K562 (cell line): Measurements from ENCODE around the gene ABCF3. TPM values are rescaled to one million over a fixed set of nuclear protein-coding genes. Genes with fewer than 3 reads are reported as not detected.

ENCODE experiments used
- ATAC-seq: fragments of 200-7000 bp; cut with Tn5 transposase; 3 replicates; pipeline ENCODE4 v1.9.1; 2020; ENCODE audit warnings: moderate library complexity
- BruUV-seq: library from RNA; stranded (reverse); fragments of 400-500 nt; replicated peaks from 2 replicates; lab custom pipeline; 2021; lab: Mats Ljungman, UMichigan
- CTCF ChIA-PET: fragments of 300-600 bp; formaldehyde crosslinking; extraction: SDS; loops from one replicate; lab custom pipeline; 2021; ENCODE audit warnings: low intra/inter-chr PET ratio; lab: Yijun Ruan, JAX
- POLR2A ChIA-PET: fragments of 300-600, 350-650 bp; sonication (Branson Sonifier 250); formaldehyde crosslinking; extraction: SDS; loops from one replicate; lab custom pipeline; 2021; ENCODE audit warnings: antibody characterized with exemption, inconsistent platforms; lab: Yijun Ruan, JAX
- DNase-seq, 4 experiments: peaks; one replicate each; pipeline versions ENCODE4 v3.0.0 to v3.0.0-alpha.2; 2011 to 2018; ENCODE audit warnings: low spot score in 3 of 4, mixed read lengths in 3 of 4; ENCODE audit errors: extremely low read depth in 1 of 4
- FAIRE-seq: peaks from 2 replicates; lab custom pipeline; 2011; peaks lifted over from hg19 to GRCh38; lab: Jason Lieb, UNC
- H2AFZ ChIP-seq: 2 replicates; pipeline ENCODE4 v1.6.0; 2011; ENCODE audit warnings: low read depth, low read length, control low read depth, inconsistent platforms
- H3K27ac ChIP-seq: fragments of 200-600 bp; 3 replicates; pipeline ENCODE4 v1.8.0; 2011; ENCODE audit warnings: low read depth, mild to moderate bottlenecking, control low read depth, inconsistent platforms, low read length, moderate library complexity, mixed read lengths; ENCODE audit errors: extremely low read depth
- H3K27me3 ChIP-seq, 2 experiments: fragments of 300-600 bp in 1 of 2; 2 replicates in 1 of 2; 3 replicates in 1 of 2; pipeline versions ENCODE4 v1.6.0 to v1.8.0; 2011; ENCODE audit warnings: inconsistent platforms in 2 of 2, low read length in 2 of 2, mild to moderate bottlenecking in 1 of 2, mixed read lengths in 1 of 2, moderate library complexity in 1 of 2; ENCODE audit not compliant: control insufficient read depth in 2 of 2, insufficient read depth in 2 of 2
- H3K36me3 ChIP-seq: fragments of 300-600 bp; 3 replicates; pipeline ENCODE4 v1.8.0; 2011; ENCODE audit warnings: mild to moderate bottlenecking, low read length, inconsistent platforms; ENCODE audit not compliant: control insufficient read depth, insufficient read depth
- H3K4me1 ChIP-seq, 2 experiments: fragments of 200-600 bp in 1 of 2; replicated peaks in 1 of 2; 2 replicates in 1 of 2; 3 replicates in 1 of 2; pipeline versions ENCODE4 v1.5.1 to v1.8.0; 2011; ENCODE audit warnings: inconsistent platforms in 2 of 2, low read length in 2 of 2, mild to moderate bottlenecking in 1 of 2, mixed read lengths in 1 of 2, moderate library complexity in 1 of 2; ENCODE audit not compliant: control insufficient read depth in 2 of 2, insufficient read depth in 2 of 2
- H3K4me2 ChIP-seq: 2 replicates; pipeline ENCODE4 v1.6.1; 2011; ENCODE audit warnings: low read length, control low read depth, inconsistent platforms, mixed read lengths; ENCODE audit not compliant: insufficient read depth
- H3K4me3 ChIP-seq: fragments of 200-600 bp; sonication (generic), shearing (Covaris generic); 2 replicates; pipeline ENCODE4 v1.5.1; 2016; ENCODE audit warnings: control low read depth, inconsistent platforms
- H3K79me2 ChIP-seq: fragments of 200-600 bp; 3 replicates; pipeline ENCODE4 v1.8.0; 2011; ENCODE audit warnings: low read length, inconsistent platforms; ENCODE audit not compliant: control insufficient read depth, insufficient read depth
- H3K9ac ChIP-seq, 2 experiments: 2 replicates each; pipeline versions ENCODE4 v1.6.0 to v1.6.1; 2011; ENCODE audit warnings: low read depth in 2 of 2, low read length in 2 of 2, control low read depth in 1 of 2, inconsistent platforms in 1 of 2, mild to moderate bottlenecking in 1 of 2, mixed read lengths in 1 of 2; ENCODE audit not compliant: insufficient read depth in 1 of 2
- H3K9me1 ChIP-seq: one replicate; pipeline ENCODE4 v1.6.0; 2011; ENCODE audit warnings: inconsistent platforms, mild to moderate bottlenecking, low read length, moderate library complexity; ENCODE audit not compliant: control insufficient read depth, insufficient read depth
- H3K9me3 ChIP-seq: replicated peaks from 2 replicates; pipeline ENCODE4 v1.5.1; 2011; ENCODE audit warnings: low read depth, low read length, inconsistent platforms; ENCODE audit not compliant: control insufficient read depth, insufficient read depth
- H4K20me1 ChIP-seq: replicated peaks from 2 replicates; pipeline ENCODE4 v1.6.1; 2011; ENCODE audit warnings: low read length, inconsistent platforms, mixed read lengths; ENCODE audit not compliant: control insufficient read depth, insufficient read depth
- GTF2E2 ChIP-seq: fragments of 200-800 bp; sonication (Bioruptor generic); IDR thresholded peaks from 2 replicates; pipeline ENCODE4 v1.6.1; 2016; ENCODE audit warnings: missing genetic modification characterization, missing compliant biosample characterization
- HNRNPL ChIP-seq: fragments of 200-400 bp; formaldehyde crosslinking; IDR thresholded peaks from 2 replicates; pipeline ENCODE4 v1.6.1; 2017; ENCODE audit warnings: low read depth, mild to moderate bottlenecking, low read length
- MAZ ChIP-seq, 2 experiments: fragments of 450-650 bp in 1 of 2; sonication (generic) in 1 of 2; formaldehyde crosslinking; IDR thresholded peaks in 1 of 2; conservative IDR thresholded peaks in 1 of 2; 2 replicates each; pipeline versions ENCODE4 v1.4.0 to v1.5.0; 2020; ENCODE audit warnings: mild to moderate bottlenecking in 1 of 2, missing genetic modification reagents in 1 of 2
- PCBP1 ChIP-seq: fragments of 200-400 bp; formaldehyde crosslinking; IDR thresholded peaks from 2 replicates; pipeline ENCODE4 v1.6.1; 2018; ENCODE audit warnings: mild to moderate bottlenecking, low read depth, low read length; ENCODE audit not compliant: poor library complexity, severe bottlenecking
- RBBP5 ChIP-seq: fragments of 200-600 bp; sonication (generic); IDR thresholded peaks from 2 replicates; pipeline ENCODE4 v1.6.1; 2012; ENCODE audit warnings: borderline replicate concordance, mild to moderate bottlenecking, low read length, control low read depth, inconsistent platforms; ENCODE audit not compliant: insufficient read depth, poor library complexity, severe bottlenecking
- SAFB ChIP-seq: fragments of 200-400 bp; formaldehyde crosslinking; IDR thresholded peaks from 2 replicates; pipeline ENCODE4 v1.6.1; 2017; ENCODE audit warnings: low read depth, low read length, borderline replicate concordance
- ZBTB7A ChIP-seq: IDR thresholded peaks from 2 replicates; pipeline ENCODE4 v1.6.1; 2011; ENCODE audit warnings: low read depth, mild to moderate bottlenecking, low read length, moderate library complexity, borderline replicate concordance; ENCODE audit not compliant: control insufficient read depth
- ZNF764 ChIP-seq: fragments of 250-450 bp; sonication (Bioruptor Pico); IDR thresholded peaks from 2 replicates; pipeline ENCODE4 v1.4.0; 2020; ENCODE audit warnings: low read depth, mild to moderate bottlenecking, moderate library complexity
- WGBS: fragments of 100-300 bp; shearing (Covaris generic); methylation state at CpG from one replicate; pipeline ENCODE4 v1.1.6; 2016; ENCODE audit warnings: low coverage, mixed read lengths; ENCODE audit not compliant: insufficient coverage; ENCODE audit errors: missing lambda C conversion rate; 5-methylcytosine and 5-hydroxymethylcytosine counted together
- in situ Hi-C: fragments of 300-500 bp; cut with MboI; formaldehyde crosslinking; loops from 4 replicates; pipeline ENCODE4 v1.15.0; 2018; ENCODE audit warnings: inconsistent platforms, mixed read lengths
- intact Hi-C: fragments of 100-400 bp; cut with micrococcal nuclease; formaldehyde crosslinking; loops from 2 replicates; pipeline ENCODE4 v1.14.2; 2022
- polyA plus RNA-seq, 8 experiments: library from polyadenylated mRNA; depleted of rRNA in 4 of 8; stranded (reverse) in 5 of 8; unstranded in 3 of 8; fragments of >200 nt; fragmentation: Nextera tagmentation in 2 of 8; fragmentation: Illumina TruSeq in 1 of 8; extraction: Ambion mirVana in 2 of 8; extraction: Trizol in 1 of 8; gene quantifications; 2 replicates each; pipeline versions ENCODE4 v1.2.1 to v1.2.3, GENCODE V29; 2011 to 2014; ENCODE audit warnings: inconsistent platforms in 1 of 8, missing spikeins in 1 of 8
- total RNA-seq, 7 experiments: library from RNA; depleted of rRNA in 6 of 7; stranded (reverse); fragments of >200 nt in 6 of 7; fragmentation: Illumina TruSeq in 2 of 7; extraction: Trizol in 2 of 7; gene quantifications; 2 replicates each; pipeline versions ENCODE4 v1.2.1 to v1.2.3, GENCODE V29; 2011 to 2021; ENCODE audit warnings: low replicate concordance in 1 of 7
- TF ChIP-seq, protein P1 (sequence below), 3 experiments: IDR thresholded peaks in 2 of 3; conservative IDR thresholded peaks in 1 of 3; 2 replicates each; pipeline ENCODE4 v1.5.1; 2011 to 2012; ENCODE audit warnings: low read length in 3 of 3, mild to moderate bottlenecking in 3 of 3, control low read depth in 2 of 3, improper control_type of control experiment in 1 of 3, inconsistent platforms in 1 of 3, low read depth in 1 of 3, mixed read lengths in 1 of 3, moderate library complexity in 1 of 3; ENCODE audit not compliant: insufficient read depth in 2 of 3
- TF ChIP-seq, protein P2 (sequence below): fragments of 200-800 bp; sonication (Bioruptor generic); IDR thresholded peaks from 2 replicates; pipeline ENCODE4 v1.6.1; 2017; ENCODE audit warnings: missing genetic modification characterization, missing compliant biosample characterization
- TF ChIP-seq, protein P3 (sequence below): fragments of 200-800 bp; sonication (Bioruptor generic); IDR thresholded peaks from 2 replicates; pipeline ENCODE4 v1.6.1; 2017; ENCODE audit warnings: missing genetic modification characterization, missing compliant biosample characterization

Gene ABCF3
- total and polyA plus RNA-seq, 9 of the 15 experiments (the other 6 are each of a cell fraction or from before 2014, with no cell fraction given) = 6.7 to 77.9 (median 45.1) TPM

DNA sequence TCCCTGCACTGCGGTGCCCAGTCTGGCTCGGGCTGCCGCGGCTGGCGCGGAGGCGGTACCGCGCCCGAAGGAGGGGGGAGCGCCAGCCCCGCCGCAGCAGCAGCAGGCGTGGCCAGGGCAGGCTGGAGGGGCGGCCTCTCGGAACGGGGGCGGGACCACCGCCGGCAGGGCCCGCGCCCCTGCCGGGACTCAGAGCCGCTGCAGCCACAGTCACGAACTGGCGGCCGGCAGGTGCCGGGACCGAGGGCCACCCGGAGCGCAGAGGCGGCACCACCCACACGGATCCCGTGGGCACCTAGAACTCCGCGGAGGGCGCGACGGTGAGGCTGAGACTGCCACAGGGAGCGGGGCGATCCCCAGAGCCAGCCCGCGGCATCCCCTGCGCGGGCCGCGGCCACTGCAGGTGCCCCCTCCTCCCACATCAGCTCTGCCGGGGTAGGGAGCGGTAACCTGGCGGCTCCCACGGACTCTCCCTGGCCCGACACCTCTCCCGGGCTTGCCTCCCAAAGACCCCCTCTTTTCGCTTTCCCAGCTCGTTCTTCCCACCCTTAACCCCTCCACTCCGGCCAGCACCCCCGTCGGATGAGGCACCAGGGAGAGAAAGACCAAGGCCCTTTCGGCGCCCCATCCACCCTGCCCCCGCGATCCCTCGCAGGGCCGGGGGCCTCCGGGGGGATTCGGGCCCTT, 43.5 kb downstream of the ABCF3 start, which contains the start of gene VWA5B2:
VWA5B2 (plus strand) TSS at position 192 of the 687 bp plus-strand sequence. CDS start 944 bp downstream, outside the sequence.
- H2AFZ ChIP-seq = peak within 1 kb of the TSS; percentile 38
- no peak for FAIRE-seq
- no peak for TF ChIP-seq MAZ (CRISPR knock-in tag; conservative IDR thresholded peaks at IDR 0.05 in 1 of 2, IDR thresholded peaks at IDR 0.05 in 1 of 2)
- TF ChIP-seq, protein P1, sequence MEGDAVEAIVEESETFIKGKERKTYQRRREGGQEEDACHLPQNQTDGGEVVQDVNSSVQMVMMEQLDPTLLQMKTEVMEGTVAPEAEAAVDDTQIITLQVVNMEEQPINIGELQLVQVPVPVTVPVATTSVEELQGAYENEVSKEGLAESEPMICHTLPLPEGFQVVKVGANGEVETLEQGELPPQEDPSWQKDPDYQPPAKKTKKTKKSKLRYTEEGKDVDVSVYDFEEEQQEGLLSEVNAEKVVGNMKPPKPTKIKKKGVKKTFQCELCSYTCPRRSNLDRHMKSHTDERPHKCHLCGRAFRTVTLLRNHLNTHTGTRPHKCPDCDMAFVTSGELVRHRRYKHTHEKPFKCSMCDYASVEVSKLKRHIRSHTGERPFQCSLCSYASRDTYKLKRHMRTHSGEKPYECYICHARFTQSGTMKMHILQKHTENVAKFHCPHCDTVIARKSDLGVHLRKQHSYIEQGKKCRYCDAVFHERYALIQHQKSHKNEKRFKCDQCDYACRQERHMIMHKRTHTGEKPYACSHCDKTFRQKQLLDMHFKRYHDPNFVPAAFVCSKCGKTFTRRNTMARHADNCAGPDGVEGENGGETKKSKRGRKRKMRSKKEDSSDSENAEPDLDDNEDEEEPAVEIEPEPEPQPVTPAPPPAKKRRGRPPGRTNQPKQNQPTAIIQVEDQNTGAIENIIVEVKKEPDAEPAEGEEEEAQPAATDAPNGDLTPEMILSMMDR (IDR thresholded peaks at IDR 0.05 in 2 of 3, conservative IDR thresholded peaks at IDR 0.05 in 1 of 3; ENCODE audit: insufficient read depth in 2 of 3, low read depth in 1 of 3, low read length in 3 of 3) = peak in 1 of 3 experiments; percentile 43; a peak in 1 of 6 replicates
- peak; percentile 25 for TF ChIP-seq RBBP5
- no peak for TF ChIP-seq GTF2E2 (tag)
- no peak for TF ChIP-seq PCBP1
- peak; percentile 82; the same call in 1 of the 2 replicates for TF ChIP-seq ZBTB7A
- TF ChIP-seq, protein P2, sequence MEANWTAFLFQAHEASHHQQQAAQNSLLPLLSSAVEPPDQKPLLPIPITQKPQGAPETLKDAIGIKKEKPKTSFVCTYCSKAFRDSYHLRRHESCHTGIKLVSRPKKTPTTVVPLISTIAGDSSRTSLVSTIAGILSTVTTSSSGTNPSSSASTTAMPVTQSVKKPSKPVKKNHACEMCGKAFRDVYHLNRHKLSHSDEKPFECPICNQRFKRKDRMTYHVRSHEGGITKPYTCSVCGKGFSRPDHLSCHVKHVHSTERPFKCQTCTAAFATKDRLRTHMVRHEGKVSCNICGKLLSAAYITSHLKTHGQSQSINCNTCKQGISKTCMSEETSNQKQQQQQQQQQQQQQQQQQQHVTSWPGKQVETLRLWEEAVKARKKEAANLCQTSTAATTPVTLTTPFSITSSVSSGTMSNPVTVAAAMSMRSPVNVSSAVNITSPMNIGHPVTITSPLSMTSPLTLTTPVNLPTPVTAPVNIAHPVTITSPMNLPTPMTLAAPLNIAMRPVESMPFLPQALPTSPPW = peak; percentile 42
- TF ChIP-seq SAFB = 0 out of 2 replicates have a peak, but pooled peaks have one; percentile 40
- peak; percentile 31; the same call in 1 of the 2 replicates for TF ChIP-seq HNRNPL
- TF ChIP-seq ZNF764 = no peak
- TF ChIP-seq, protein P3, sequence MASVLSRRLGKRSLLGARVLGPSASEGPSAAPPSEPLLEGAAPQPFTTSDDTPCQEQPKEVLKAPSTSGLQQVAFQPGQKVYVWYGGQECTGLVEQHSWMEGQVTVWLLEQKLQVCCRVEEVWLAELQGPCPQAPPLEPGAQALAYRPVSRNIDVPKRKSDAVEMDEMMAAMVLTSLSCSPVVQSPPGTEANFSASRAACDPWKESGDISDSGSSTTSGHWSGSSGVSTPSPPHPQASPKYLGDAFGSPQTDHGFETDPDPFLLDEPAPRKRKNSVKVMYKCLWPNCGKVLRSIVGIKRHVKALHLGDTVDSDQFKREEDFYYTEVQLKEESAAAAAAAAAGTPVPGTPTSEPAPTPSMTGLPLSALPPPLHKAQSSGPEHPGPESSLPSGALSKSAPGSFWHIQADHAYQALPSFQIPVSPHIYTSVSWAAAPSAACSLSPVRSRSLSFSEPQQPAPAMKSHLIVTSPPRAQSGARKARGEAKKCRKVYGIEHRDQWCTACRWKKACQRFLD = no peak
- TF ChIP-seq, all 486 proteins: peak for 6
- 0% methylated on average over 11 of the region's 66 CpGs for WGBS
- Histone ChIP-seq H3K36me3 (no peaks in the 10 kb centered on the region), H3K9ac (peak within 1 kb of the TSS in 1 of 2 experiments; percentile 81; a peak in 2 of 4 replicates), H3K27me3 (peaks cover 47 to 68% of the 10 kb centered on the region in 2 experiments), H3K4me3 (no peak within 1 kb of the TSS), H4K20me1 (peaks cover 15% of the 10 kb centered on the region), H3K9me1 (no peaks in the 10 kb centered on the region), H3K79me2 (no peaks in the 10 kb centered on the region), H3K9me3 (no peaks in the 10 kb centered on the region), H3K27ac (no peak within 1 kb of the TSS), H3K4me2 (peak within 1 kb of the TSS; percentile 33; the same call in 1 of the 2 replicates), H3K4me1 (peaks cover 0 to 32% of the 10 kb centered on the region in 2 experiments; a peak in 3 of 5 replicates)
- ChIA-PET POLR2A (interaction anchor here (0.7 to 1.7 kb wide), 2 partner anchors 11 to 120 kb away, joined by 3 to 6 read pairs; no protein-coding TSS in a partner anchor), CTCF (no interaction called here)
- BruUV-seq = no TSS peak
- DNase-seq = peak; percentile 66 to 96 (median 92)
- peak; percentile 92 for ATAC-seq
- intact Hi-C loops = no loop called here
- in situ Hi-C loops = no loop called here
